Adipocyte (in vitro differentiated cells): ENCODE results near the gene ISLR.

ENCODE experiments used
- DNase-seq: peaks from one replicate; pipeline ENCODE4 v3.0.0-alpha.2; 2015; ENCODE audit warnings: low read depth
- H3K27me3 ChIP-seq: replicated peaks from 2 replicates; pipeline ENCODE4 v1.7.0; 2013; ENCODE audit warnings: mild to moderate bottlenecking, low read length, moderate library complexity; ENCODE audit not compliant: control insufficient read depth, insufficient read depth
- H3K36me3 ChIP-seq: 2 replicates; pipeline ENCODE4 v1.7.0; 2013; ENCODE audit warnings: low read length, mild to moderate bottlenecking, moderate library complexity; ENCODE audit not compliant: control insufficient read depth, insufficient read depth, severe bottlenecking
- H3K4me1 ChIP-seq: 2 replicates; pipeline ENCODE4 v1.7.0; 2013; ENCODE audit warnings: mild to moderate bottlenecking, low read length, moderate library complexity; ENCODE audit not compliant: control insufficient read depth, insufficient read depth
- H3K4me3 ChIP-seq: 2 replicates; pipeline ENCODE4 v1.7.0; 2013; ENCODE audit warnings: mild to moderate bottlenecking, low read length, moderate library complexity
- H3K9ac ChIP-seq: 2 replicates; pipeline ENCODE4 v1.7.0; 2013; ENCODE audit warnings: mild to moderate bottlenecking, low read length, moderate library complexity
- H3K9me3 ChIP-seq: 2 replicates; pipeline ENCODE4 v1.7.0; 2013; ENCODE audit warnings: mild to moderate bottlenecking, low read length, moderate library complexity; ENCODE audit not compliant: control insufficient read depth

ISLR gene

GRCh38 chr15:74176262-74177214, 3.0 kb downstream of the ISLR start:
- peak overlapping the region; percentile 87 for H3K9ac ChIP-seq
- no peaks in the 10 kb centered on the region for H3K27me3 ChIP-seq
- peaks cover 80% of the 10 kb centered on the region for H3K4me1 ChIP-seq
- H3K36me3 ChIP-seq = peaks cover 7% of the 10 kb centered on the region
- H3K4me3 ChIP-seq = peak overlapping the region; percentile 77
- DNase-seq = no peak
- H3K9me3 ChIP-seq = no peaks in the 10 kb centered on the region

GRCh38 chr15:74178326-74179100, 5.0 kb downstream of the ISLR start:
- Histone ChIP-seq H3K36me3 (peaks cover 7% of the 10 kb centered on the region), H3K4me3 (no peak overlapping the region), H3K27me3 (no peaks in the 10 kb centered on the region), H3K9ac (peak overlapping the region; percentile 39), H3K4me1 (peaks cover 63% of the 10 kb centered on the region), H3K9me3 (no peaks in the 10 kb centered on the region)
- no peak for DNase-seq

- H3K4me3 ChIP-seq = peak overlapping the region; percentile 24
- H3K27me3 ChIP-seq = no peaks in the 10 kb centered on the region
- no peaks in the 10 kb centered on the region for H3K9me3 ChIP-seq
- peaks cover 7% of the 10 kb centered on the region for H3K36me3 ChIP-seq
- peak; percentile 95 for DNase-seq
- H3K4me1 ChIP-seq = peaks cover 63% of the 10 kb centered on the region
- H3K9ac ChIP-seq = peak overlapping the region; percentile 39
Measured at GRCh38 chr15:74179101-74179841, 5.8 kb downstream of the ISLR start.

GRCh38 chr15:74179983-74180880, 6.7 kb downstream of the ISLR start:
- H3K9me3 ChIP-seq = no peaks in the 10 kb centered on the region

GRCh38 chr15:74180881-74181602, 7.5 kb downstream of the ISLR start:
- no peak for DNase-seq
- H3K9me3 ChIP-seq = no peaks in the 10 kb centered on the region
- H3K36me3 ChIP-seq = no peaks in the 10 kb centered on the region
- no peaks in the 10 kb centered on the region for H3K27me3 ChIP-seq
- no peak overlapping the region for H3K9ac ChIP-seq
- no peak overlapping the region for H3K4me3 ChIP-seq
- H3K4me1 ChIP-seq = peaks cover 51% of the 10 kb centered on the region

More at GRCh38 chr15:74179983-74180880, 6.7 kb downstream of the ISLR start:
- Histone ChIP-seq H3K9ac (peak overlapping the region; percentile 39), H3K36me3 (peaks cover 6% of the 10 kb centered on the region), H3K4me3 (peak overlapping the region; percentile 24), H3K27me3 (no peaks in the 10 kb centered on the region), H3K4me1 (peaks cover 55% of the 10 kb centered on the region)
- DNase-seq = peak; percentile 71

- no peaks in the 10 kb centered on the region for H3K36me3 ChIP-seq
- no peaks in the 10 kb centered on the region for H3K27me3 ChIP-seq
- DNase-seq = no peak
- H3K9me3 ChIP-seq = no peaks in the 10 kb centered on the region
- H3K4me1 ChIP-seq = peaks cover 40% of the 10 kb centered on the region
- H3K9ac ChIP-seq = no peak overlapping the region
- no peak overlapping the region for H3K4me3 ChIP-seq
Measured at GRCh38 chr15:74182131-74182530, 8.6 kb downstream of the ISLR start.

- peaks cover 18% of the 10 kb centered on the region for H3K4me1 ChIP-seq
- no peaks in the 10 kb centered on the region for H3K27me3 ChIP-seq
- no peaks in the 10 kb centered on the region for H3K36me3 ChIP-seq
- no peak overlapping the region for H3K4me3 ChIP-seq
- DNase-seq = no peak
- H3K9ac ChIP-seq = no peak overlapping the region
- H3K9me3 ChIP-seq = no peaks in the 10 kb centered on the region
Measured at GRCh38 chr15:74184582-74185091, 11.1 kb downstream of the ISLR start.

GRCh38 chr15:74185710-74186348, 12.3 kb downstream of the ISLR start:
- Histone ChIP-seq H3K4me1 (peaks cover 6% of the 10 kb centered on the region), H3K27me3 (no peaks in the 10 kb centered on the region), H3K36me3 (no peaks in the 10 kb centered on the region), H3K4me3 (no peak overlapping the region), H3K9me3 (no peaks in the 10 kb centered on the region), H3K9ac (no peak overlapping the region)
- no peak for DNase-seq

- no peaks in the 10 kb centered on the region for H3K27me3 ChIP-seq
Measured at GRCh38 chr15:74188216-74188615, 14.7 kb downstream of the ISLR start.

More at GRCh38 chr15:74188216-74188615, 14.7 kb downstream of the ISLR start:
- H3K9ac ChIP-seq = no peak overlapping the region
- DNase-seq = no peak
- no peaks in the 10 kb centered on the region for H3K9me3 ChIP-seq
- H3K4me1 ChIP-seq = peaks cover 21% of the 10 kb centered on the region
- H3K4me3 ChIP-seq = no peak overlapping the region
- H3K36me3 ChIP-seq = no peaks in the 10 kb centered on the region
